Measurements from ENCODE around the gene MYO10.

MYO10 gene

DNA sequence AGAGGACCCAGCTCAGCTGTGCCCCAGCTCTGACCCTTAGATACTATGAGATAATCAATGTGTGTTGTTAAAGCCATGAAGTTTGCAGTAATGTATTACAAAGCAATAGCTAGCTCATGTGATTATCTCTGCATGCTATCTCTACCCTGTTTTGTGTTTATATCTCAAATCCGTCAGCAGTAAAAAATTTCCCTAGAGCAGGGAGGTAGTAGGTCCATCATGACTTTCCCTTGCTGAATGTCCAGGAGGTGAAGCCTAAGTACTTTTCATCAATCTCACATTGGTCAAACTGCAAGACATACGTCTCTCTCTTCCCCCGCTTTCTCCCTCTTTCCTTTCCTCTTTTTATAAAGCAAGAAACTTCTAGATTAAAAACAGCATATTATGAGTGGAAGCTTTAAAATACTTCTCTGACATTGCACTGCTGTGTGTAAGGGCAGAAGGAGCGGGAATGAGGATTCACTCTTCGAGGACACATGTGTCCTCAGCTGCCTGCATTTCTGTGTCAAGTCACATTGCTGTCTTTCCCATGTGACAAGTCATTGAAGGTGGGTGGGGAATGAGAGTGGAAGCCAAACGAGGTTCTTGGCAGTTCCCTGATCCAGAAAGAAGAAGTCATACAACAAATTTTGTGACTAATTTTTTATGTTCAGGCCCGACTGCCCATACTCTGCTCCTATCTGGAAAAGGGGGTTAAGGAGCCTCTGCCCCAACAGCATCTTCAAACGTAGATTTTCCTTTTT is 226.2 kb downstream of the MYO10 start:
- TF ChIP-seq, protein P1, sequence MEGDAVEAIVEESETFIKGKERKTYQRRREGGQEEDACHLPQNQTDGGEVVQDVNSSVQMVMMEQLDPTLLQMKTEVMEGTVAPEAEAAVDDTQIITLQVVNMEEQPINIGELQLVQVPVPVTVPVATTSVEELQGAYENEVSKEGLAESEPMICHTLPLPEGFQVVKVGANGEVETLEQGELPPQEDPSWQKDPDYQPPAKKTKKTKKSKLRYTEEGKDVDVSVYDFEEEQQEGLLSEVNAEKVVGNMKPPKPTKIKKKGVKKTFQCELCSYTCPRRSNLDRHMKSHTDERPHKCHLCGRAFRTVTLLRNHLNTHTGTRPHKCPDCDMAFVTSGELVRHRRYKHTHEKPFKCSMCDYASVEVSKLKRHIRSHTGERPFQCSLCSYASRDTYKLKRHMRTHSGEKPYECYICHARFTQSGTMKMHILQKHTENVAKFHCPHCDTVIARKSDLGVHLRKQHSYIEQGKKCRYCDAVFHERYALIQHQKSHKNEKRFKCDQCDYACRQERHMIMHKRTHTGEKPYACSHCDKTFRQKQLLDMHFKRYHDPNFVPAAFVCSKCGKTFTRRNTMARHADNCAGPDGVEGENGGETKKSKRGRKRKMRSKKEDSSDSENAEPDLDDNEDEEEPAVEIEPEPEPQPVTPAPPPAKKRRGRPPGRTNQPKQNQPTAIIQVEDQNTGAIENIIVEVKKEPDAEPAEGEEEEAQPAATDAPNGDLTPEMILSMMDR (IDR thresholded peaks at IDR 0.05): no peak
- H3K4me3 ChIP-seq (ENCODE audit: low read depth in 1 of 2, low read length in 1 of 2): no peak overlapping the region
- no peak overlapping the region for H3K27ac ChIP-seq
- no peaks in the 10 kb centered on the region for H3K36me3 ChIP-seq
- no peaks in the 10 kb centered on the region for H3K27me3 ChIP-seq
- peaks cover 4 to 7% of the 10 kb centered on the region in 2 experiments for H3K4me1 ChIP-seq (ENCODE audit: control insufficient read depth in 1 of 2, insufficient read depth in 1 of 2, low read depth in 1 of 2, low read length in 1 of 2)
- H3K9me3 ChIP-seq: no peaks in the 10 kb centered on the region

- H3K27me3 ChIP-seq: no peaks in the 10 kb centered on the region
- H3K9me3 ChIP-seq: no peaks in the 10 kb centered on the region
- H3K4me3 ChIP-seq (ENCODE audit: low read depth in 1 of 2, low read length in 1 of 2): no peak overlapping the region
- peaks cover 6% of the 10 kb centered on the region in 2 experiments for H3K4me1 ChIP-seq (ENCODE audit: control insufficient read depth in 1 of 2, insufficient read depth in 1 of 2, low read depth in 1 of 2, low read length in 1 of 2)
- TF ChIP-seq, protein P1 (IDR thresholded peaks at IDR 0.05): no peak
- H3K36me3 ChIP-seq: no peaks in the 10 kb centered on the region
- no peak overlapping the region for H3K27ac ChIP-seq
These were observed 228.3 kb downstream of the MYO10 start for GRCh38 chr5:16707869-16708192.

DNA sequence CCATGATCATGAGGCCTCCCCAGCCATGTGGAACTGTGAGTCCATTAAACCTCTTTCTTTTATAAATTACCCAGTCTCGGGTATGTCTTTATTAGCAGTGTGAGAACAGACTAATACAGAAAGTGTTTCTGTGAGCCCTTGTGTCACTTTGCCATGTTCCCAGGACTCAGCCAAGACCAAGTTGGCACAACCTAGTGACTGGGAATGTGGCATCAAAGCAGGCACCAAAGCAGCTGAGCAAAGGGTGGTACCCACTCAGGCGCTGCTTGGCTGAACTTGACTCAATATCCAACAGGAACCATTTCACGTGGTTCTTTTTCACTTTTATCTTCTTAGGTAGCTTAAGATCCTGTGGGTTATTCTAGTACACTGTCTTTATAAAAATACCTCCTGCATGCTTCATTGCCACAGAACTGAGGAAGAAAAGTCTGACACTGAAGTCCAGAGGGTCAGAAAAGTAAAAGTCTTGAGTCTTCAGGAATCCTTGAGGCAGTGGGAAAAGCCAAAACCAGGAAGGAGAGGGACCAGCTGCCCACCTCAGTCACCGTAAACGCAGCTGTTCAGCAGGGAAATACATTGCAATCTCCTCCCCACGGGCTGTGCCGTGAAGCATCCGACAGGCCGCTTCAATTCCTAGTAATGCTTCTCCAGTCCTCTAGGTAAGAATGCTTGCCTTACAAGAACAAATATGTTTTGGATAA is 228.8 kb downstream of the MYO10 start:
- Histone ChIP-seq H3K9me3 (no peaks in the 10 kb centered on the region), H3K36me3 (no peaks in the 10 kb centered on the region), H3K4me3 (ENCODE audit: low read depth in 1 of 2, low read length in 1 of 2) (no peak overlapping the region), H3K27me3 (no peaks in the 10 kb centered on the region), H3K27ac (no peak overlapping the region), H3K4me1 (ENCODE audit: control insufficient read depth in 1 of 2, insufficient read depth in 1 of 2, low read depth in 1 of 2, low read length in 1 of 2) (peaks cover 6% of the 10 kb centered on the region in 2 experiments)
- TF ChIP-seq, protein P1 (IDR thresholded peaks at IDR 0.05): no peak

DNA sequence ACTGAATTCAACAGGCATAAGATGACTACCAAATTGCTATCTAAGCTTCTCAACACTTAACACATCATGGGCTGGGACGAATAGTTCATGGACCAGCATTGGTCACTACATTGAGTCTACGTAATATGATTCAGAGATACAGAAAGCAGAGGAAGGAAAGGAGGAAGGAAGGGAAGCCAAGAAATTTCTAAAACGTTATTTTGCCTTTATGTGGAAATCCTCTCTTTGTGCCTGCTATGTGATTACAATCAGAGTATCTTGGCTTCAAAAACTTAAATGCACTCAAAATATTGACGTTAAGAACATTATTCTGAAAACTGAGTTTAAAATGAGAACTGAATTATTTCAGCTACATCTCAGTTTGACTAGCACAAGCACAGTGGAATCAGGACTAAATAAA is 231.1 kb downstream of the MYO10 start:
- Histone ChIP-seq H3K4me3 (ENCODE audit: low read depth in 1 of 2, low read length in 1 of 2) (no peak overlapping the region), H3K36me3 (no peaks in the 10 kb centered on the region), H3K27ac (no peak overlapping the region), H3K9me3 (no peaks in the 10 kb centered on the region), H3K27me3 (no peaks in the 10 kb centered on the region), H3K4me1 (ENCODE audit: control insufficient read depth in 1 of 2, insufficient read depth in 1 of 2, low read depth in 1 of 2, low read length in 1 of 2) (peaks cover 11 to 22% of the 10 kb centered on the region in 2 experiments)
- TF ChIP-seq, protein P1 (IDR thresholded peaks at IDR 0.05): no peak

- no peaks in the 10 kb centered on the region for H3K27me3 ChIP-seq
- no peaks in the 10 kb centered on the region for H3K9me3 ChIP-seq
- H3K27ac ChIP-seq: no peak overlapping the region
These were observed 233.1 kb downstream of the MYO10 start for GRCh38 chr5:16702964-16703363.

More at GRCh38 chr5:16702964-16703363, 233.1 kb downstream of the MYO10 start:
- H3K4me1 ChIP-seq (ENCODE audit: control insufficient read depth in 1 of 2, insufficient read depth in 1 of 2, low read depth in 1 of 2, low read length in 1 of 2): peaks cover 11 to 28% of the 10 kb centered on the region in 2 experiments
- no peaks in the 10 kb centered on the region for H3K36me3 ChIP-seq
- no peak overlapping the region for H3K4me3 ChIP-seq (ENCODE audit: low read depth in 1 of 2, low read length in 1 of 2)
- TF ChIP-seq, protein P1 (IDR thresholded peaks at IDR 0.05): no peak

Measured in neutrophil (primary cell).